Nephron (organoid): ENCODE measurements around the gene BAHCC1.

Experiments used
- H3K27ac Mint-ChIP-seq, 3 experiments: 2 replicates each; pipeline ENCODE4 v1.8.0; 2020; ENCODE audit warnings: mixed read lengths in 3 of 3, mild to moderate bottlenecking in 2 of 3, moderate library complexity in 1 of 3
- H3K27me3 Mint-ChIP-seq: 2 replicates; pipeline ENCODE4 v1.8.0; 2021; ENCODE audit warnings: low read depth, mild to moderate bottlenecking, moderate library complexity, mixed read lengths
- H3K36me3 Mint-ChIP-seq: 2 replicates; pipeline ENCODE4 v1.8.0; 2020; ENCODE audit warnings: low read depth, mixed read lengths
- H3K4me1 Mint-ChIP-seq: 2 replicates; pipeline ENCODE4 v1.8.0; 2020; ENCODE audit warnings: mixed read lengths
- H3K4me3 Mint-ChIP-seq, 3 experiments: 2 replicates each; pipeline ENCODE4 v1.8.0; 2020; ENCODE audit warnings: mild to moderate bottlenecking in 3 of 3, mixed read lengths in 3 of 3, moderate library complexity in 2 of 3
- H3K9me3 Mint-ChIP-seq: 2 replicates; pipeline ENCODE4 v1.8.0; 2020; ENCODE audit warnings: mixed read lengths
- TF ChIP-seq, protein P1 (sequence below), 3 experiments: fragments of 200-600 bp; sonication (generic); IDR thresholded peaks; one replicate each; pipeline ENCODE4 v1.5.0; 2021; ENCODE audit warnings: antibody characterized with exemption in 3 of 3; ENCODE audit not compliant: unreplicated experiment in 3 of 3

The BAHCC1 gene

DNA sequence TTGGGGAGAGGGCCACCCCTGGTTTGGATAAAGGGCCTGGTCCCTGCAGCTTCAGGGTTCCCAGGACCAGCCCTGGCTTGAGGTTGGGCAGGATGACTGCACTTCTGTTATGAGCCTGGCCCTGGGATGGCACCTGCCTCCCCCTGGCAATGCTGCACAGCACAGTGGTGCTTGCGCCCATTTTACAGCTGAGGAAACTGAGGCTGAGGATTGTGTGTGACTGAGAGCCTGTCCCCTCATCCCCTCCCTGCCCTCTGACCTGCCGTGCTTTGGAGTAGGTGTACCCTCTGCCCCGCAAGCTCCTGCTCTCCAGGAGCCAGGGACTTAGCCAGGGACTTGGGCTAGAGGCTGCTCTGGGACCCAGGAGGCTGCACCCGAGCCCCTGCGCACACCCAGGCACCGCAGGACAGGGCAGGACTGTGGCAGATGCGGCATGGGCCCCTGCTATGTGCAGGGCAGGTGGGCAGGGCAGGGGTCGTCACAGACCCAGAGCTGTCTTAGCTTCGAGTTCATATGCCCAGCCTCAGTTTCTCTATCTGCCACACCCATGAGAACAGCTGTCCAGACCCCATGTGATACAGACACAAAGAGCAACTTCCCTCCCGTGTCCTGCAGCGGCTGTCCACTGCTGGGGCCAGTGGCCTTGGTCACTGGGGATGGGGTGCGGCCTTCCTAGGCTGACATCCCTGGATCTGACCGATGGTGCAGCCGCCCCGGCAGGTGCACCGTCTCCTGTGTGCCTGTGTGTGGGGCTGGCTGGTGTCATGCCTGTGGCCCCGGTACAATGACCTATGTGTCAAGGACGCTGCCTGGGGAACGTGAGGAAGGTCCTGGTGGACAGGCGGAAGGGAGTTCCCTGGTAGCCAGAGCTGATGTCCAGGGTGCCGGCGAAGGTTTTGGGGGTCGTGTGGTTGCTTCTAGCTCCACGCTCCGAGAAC is 36.6 kb downstream of the BAHCC1 start:
- no peaks in the 10 kb centered on the region for H3K27me3 Mint-ChIP-seq
- no peak overlapping the region for H3K27ac Mint-ChIP-seq
- no peaks in the 10 kb centered on the region for H3K36me3 Mint-ChIP-seq
- peaks cover 10% of the 10 kb centered on the region for H3K4me1 Mint-ChIP-seq
- H3K9me3 Mint-ChIP-seq = no peaks in the 10 kb centered on the region
- no peak overlapping the region for H3K4me3 Mint-ChIP-seq
- TF ChIP-seq, protein P1, sequence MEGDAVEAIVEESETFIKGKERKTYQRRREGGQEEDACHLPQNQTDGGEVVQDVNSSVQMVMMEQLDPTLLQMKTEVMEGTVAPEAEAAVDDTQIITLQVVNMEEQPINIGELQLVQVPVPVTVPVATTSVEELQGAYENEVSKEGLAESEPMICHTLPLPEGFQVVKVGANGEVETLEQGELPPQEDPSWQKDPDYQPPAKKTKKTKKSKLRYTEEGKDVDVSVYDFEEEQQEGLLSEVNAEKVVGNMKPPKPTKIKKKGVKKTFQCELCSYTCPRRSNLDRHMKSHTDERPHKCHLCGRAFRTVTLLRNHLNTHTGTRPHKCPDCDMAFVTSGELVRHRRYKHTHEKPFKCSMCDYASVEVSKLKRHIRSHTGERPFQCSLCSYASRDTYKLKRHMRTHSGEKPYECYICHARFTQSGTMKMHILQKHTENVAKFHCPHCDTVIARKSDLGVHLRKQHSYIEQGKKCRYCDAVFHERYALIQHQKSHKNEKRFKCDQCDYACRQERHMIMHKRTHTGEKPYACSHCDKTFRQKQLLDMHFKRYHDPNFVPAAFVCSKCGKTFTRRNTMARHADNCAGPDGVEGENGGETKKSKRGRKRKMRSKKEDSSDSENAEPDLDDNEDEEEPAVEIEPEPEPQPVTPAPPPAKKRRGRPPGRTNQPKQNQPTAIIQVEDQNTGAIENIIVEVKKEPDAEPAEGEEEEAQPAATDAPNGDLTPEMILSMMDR (IDR thresholded peaks at IDR 0.05; ENCODE audit: unreplicated experiment in 3 of 3) = no peak

DNA sequence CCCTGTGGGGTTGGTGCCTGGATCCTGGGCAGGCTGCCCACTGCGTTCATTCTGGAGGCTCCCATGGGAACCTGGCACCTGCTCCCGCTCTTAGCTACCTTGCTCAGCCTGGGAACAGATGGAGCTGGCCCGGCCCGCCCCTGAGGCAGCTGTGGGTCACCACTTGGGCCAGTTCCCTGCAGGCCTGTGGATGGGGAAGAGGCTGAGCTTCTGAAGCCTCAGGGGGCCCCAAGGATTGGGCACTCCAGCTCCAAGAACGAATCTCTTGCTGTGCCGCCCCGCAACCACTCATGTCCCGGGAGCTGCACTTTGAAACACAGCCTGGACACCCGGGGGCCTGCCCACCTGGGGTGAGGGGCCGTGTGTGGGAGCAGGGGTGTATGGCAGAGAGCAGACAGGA is 37.7 kb downstream of the BAHCC1 start:
- H3K27ac Mint-ChIP-seq = no peak overlapping the region
- TF ChIP-seq, protein P1 (IDR thresholded peaks at IDR 0.05; ENCODE audit: unreplicated experiment in 3 of 3) = no peak
- H3K4me3 Mint-ChIP-seq = no peak overlapping the region

DNA sequence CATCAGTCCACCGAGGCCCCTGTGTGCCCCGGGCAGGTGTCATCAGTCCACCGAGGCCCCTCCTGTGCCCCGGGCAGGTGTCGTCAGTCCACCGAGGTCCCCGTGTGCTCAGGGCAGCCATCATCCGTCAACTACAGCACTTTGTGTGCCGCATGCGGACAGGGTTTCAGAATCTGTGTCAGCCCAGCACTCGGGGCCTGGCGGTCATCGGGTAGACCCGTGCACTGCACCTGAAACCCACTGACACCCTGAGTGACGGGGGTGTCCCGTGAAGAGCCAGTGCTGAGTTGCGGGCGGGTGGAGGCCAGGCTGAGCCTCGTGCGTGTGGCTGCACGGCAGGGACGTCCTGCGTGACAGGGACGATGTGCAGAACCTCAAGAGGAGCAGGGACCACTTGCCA is 38.4 kb downstream of the BAHCC1 start:
- Mint-ChIP-seq H3K4me3 (no peak overlapping the region), H3K27ac (no peak overlapping the region), H3K9me3 (no peaks in the 10 kb centered on the region), H3K27me3 (no peaks in the 10 kb centered on the region), H3K36me3 (no peaks in the 10 kb centered on the region), H3K4me1 (peaks cover 11% of the 10 kb centered on the region)
- TF ChIP-seq, protein P1 (IDR thresholded peaks at IDR 0.05; ENCODE audit: unreplicated experiment in 3 of 3) = no peak

More for the DNA sequence above, 37.7 kb downstream of the BAHCC1 start:
- Mint-ChIP-seq H3K36me3 (no peaks in the 10 kb centered on the region), H3K4me1 (peaks cover 7% of the 10 kb centered on the region), H3K9me3 (no peaks in the 10 kb centered on the region), H3K27me3 (no peaks in the 10 kb centered on the region)

DNA sequence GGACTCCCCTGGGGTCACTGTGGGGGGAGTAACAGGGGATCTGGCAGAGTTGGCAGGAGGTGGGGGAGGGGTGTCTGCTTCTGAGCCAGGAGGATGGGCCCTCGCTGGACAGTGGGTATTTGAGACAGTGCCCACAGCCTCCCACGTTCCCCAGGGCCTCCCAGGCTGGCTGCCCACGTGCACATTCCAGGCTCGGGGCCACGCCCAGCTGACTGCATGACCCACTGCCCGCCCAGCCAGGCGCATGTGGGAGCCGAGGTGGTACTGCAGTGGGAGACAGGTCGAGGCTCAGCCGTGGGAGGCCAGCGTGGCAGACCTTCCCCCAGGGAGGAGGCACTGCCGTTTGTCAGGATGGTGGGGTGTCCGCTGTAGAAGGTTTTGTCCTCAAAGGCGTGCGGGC is 38.8 kb downstream of the BAHCC1 start:
- Mint-ChIP-seq H3K4me3 (no peak overlapping the region), H3K27ac (no peak overlapping the region), H3K36me3 (no peaks in the 10 kb centered on the region), H3K9me3 (no peaks in the 10 kb centered on the region), H3K4me1 (peaks cover 11% of the 10 kb centered on the region), H3K27me3 (no peaks in the 10 kb centered on the region)
- TF ChIP-seq, protein P1 (IDR thresholded peaks at IDR 0.05; ENCODE audit: unreplicated experiment in 3 of 3) = no peak

DNA sequence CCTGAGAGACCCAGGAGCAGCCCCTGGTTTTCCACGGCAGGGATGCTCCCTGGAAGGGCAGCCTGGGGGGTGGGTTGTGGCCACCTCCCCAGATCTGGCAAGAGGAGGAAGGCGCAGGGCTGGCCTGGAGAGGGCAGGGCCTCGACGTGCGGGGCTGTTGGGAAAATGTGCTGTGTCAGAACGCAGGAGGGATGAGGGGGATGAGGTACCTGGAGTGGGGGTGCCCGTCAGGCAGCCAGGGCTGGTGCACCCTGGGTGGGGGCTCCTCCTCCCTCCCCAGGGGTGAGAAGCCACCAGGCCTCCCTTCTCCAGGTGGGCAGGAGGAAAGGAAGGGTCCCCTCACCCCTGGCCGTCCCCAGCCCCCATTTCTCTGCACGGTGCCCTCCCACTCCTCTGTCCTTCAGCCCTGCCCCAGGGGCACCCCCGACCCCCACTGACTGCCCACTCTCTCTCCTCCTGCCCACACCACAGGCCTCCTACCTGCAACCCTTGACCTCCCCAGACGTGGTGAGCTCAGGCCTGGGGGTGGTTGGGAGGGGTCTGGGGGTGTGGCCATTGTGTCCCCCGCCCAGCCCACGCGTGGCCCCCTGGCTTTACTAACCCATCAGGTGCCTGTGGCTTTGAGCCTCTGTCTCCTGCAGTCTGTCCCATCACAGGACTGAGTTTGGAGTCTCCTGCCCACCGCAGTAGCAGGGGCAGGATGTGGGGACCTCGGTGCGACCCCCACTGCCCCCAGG is 39.6 kb downstream of the BAHCC1 start:
- Mint-ChIP-seq H3K4me1 (peaks cover 11% of the 10 kb centered on the region), H3K36me3 (no peaks in the 10 kb centered on the region)

More for the DNA sequence above, 39.6 kb downstream of the BAHCC1 start:
- Mint-ChIP-seq H3K9me3 (no peaks in the 10 kb centered on the region), H3K27me3 (no peaks in the 10 kb centered on the region), H3K4me3 (no peak overlapping the region), H3K27ac (no peak overlapping the region)
- TF ChIP-seq, protein P1 (IDR thresholded peaks at IDR 0.05; ENCODE audit: unreplicated experiment in 3 of 3) = no peak
